ENCODE data around the gene LY86. TPM values are rescaled to one million over a fixed set of nuclear protein-coding genes. Genes with fewer than 3 reads are reported as not detected.

The LY86 gene
- total RNA-seq, 3 donors from 2014 or later: 1.2 to 2.8 (median 1.6) TPM

- no peak for ATAC-seq
- Histone ChIP-seq H3K4me3 (no peak overlapping the region), H3K4me1 (ENCODE audit: low read depth) (no peaks in the 10 kb centered on the region), H3K9me3 (no peaks in the 10 kb centered on the region), H3K36me3 (ENCODE audit: low read depth) (no peaks in the 10 kb centered on the region)
- no peak for DNase-seq
- intact Hi-C loops (cut with DNase I, micrococcal nuclease): no loop called here
- TF ChIP-seq CTCF (IDR thresholded peaks at IDR 0.05): no peak
Measured at GRCh38 chr6:6557886-6558285, 30.6 kb upstream of the LY86 start.

- no peaks in the 10 kb centered on the region for H3K36me3 ChIP-seq (ENCODE audit: low read depth)
- DNase-seq (no peak), ATAC-seq (no peak)
- no peak overlapping the region for H3K4me3 ChIP-seq
- H3K9me3 ChIP-seq: no peaks in the 10 kb centered on the region
- no peaks in the 10 kb centered on the region for H3K4me1 ChIP-seq (ENCODE audit: low read depth)
- no peak for TF ChIP-seq CTCF (IDR thresholded peaks at IDR 0.05)
- intact Hi-C loops (cut with DNase I, micrococcal nuclease): no loop called here
Measured at GRCh38 chr6:6559994-6560570, 28.4 kb upstream of the LY86 start.

GRCh38 chr6:6560909-6561308, 27.6 kb upstream of the LY86 start:
- TF ChIP-seq CTCF (IDR thresholded peaks at IDR 0.05): no peak
- no peak overlapping the region for H3K4me3 ChIP-seq
- DNase-seq (no peak), ATAC-seq (no peak)
- intact Hi-C loops (cut with DNase I, micrococcal nuclease): no loop called here
- no peaks in the 10 kb centered on the region for H3K4me1 ChIP-seq (ENCODE audit: low read depth)
- H3K36me3 ChIP-seq (ENCODE audit: low read depth): no peaks in the 10 kb centered on the region
- no peaks in the 10 kb centered on the region for H3K9me3 ChIP-seq

- intact Hi-C loops (cut with DNase I, micrococcal nuclease): no loop called here
- Histone ChIP-seq H3K4me3 (no peak overlapping the region), H3K36me3 (ENCODE audit: low read depth) (no peaks in the 10 kb centered on the region), H3K9me3 (no peaks in the 10 kb centered on the region), H3K4me1 (ENCODE audit: low read depth) (no peaks in the 10 kb centered on the region)
- ATAC-seq (no peak), DNase-seq (no peak)
- no peak for TF ChIP-seq CTCF (IDR thresholded peaks at IDR 0.05)
Measured at GRCh38 chr6:6564154-6564553, 24.4 kb upstream of the LY86 start.

GRCh38 chr6:6565069-6565468, 23.5 kb upstream of the LY86 start:
- ATAC-seq (no peak), DNase-seq (no peak)
- H3K4me1 ChIP-seq (ENCODE audit: low read depth): no peaks in the 10 kb centered on the region
- H3K4me3 ChIP-seq: no peak overlapping the region
- H3K36me3 ChIP-seq (ENCODE audit: low read depth): no peaks in the 10 kb centered on the region
- intact Hi-C loops (cut with DNase I, micrococcal nuclease): no loop called here
- no peaks in the 10 kb centered on the region for H3K9me3 ChIP-seq
- no peak for TF ChIP-seq CTCF (IDR thresholded peaks at IDR 0.05)

- ATAC-seq (no peak), DNase-seq (no peak)
- no peak for TF ChIP-seq CTCF (IDR thresholded peaks at IDR 0.05)
- H3K4me3 ChIP-seq: no peak overlapping the region
- no peaks in the 10 kb centered on the region for H3K36me3 ChIP-seq (ENCODE audit: low read depth)
- H3K4me1 ChIP-seq (ENCODE audit: low read depth): no peaks in the 10 kb centered on the region
- H3K9me3 ChIP-seq: no peaks in the 10 kb centered on the region
- intact Hi-C loops (cut with DNase I, micrococcal nuclease): no loop called here
Measured at GRCh38 chr6:6565488-6565887, 23.0 kb upstream of the LY86 start.

All from mucosa of descending colon (tissue), 3 donors.